Prostate gland (tissue), 2 donors: ENCODE measurements around the gene SOX30.

Experiments used
- POLR2A ChIP-seq: fragments of 450-650 bp; IDR thresholded peaks from one replicate; pipeline ENCODE4 v1.6.1; 2016; ENCODE audit warnings: antibody characterized with exemption, mild to moderate bottlenecking
- TF ChIP-seq, protein P1 (sequence below), 4 experiments: fragments of 200-600 bp in 2 of 4; fragments of 450-650 bp in 2 of 4; sonication (generic) in 2 of 4; IDR thresholded peaks; 1 replicate in 3 of 4; 2 replicates in 1 of 4; pipeline ENCODE4 v1.5.1; 2016 to 2019; ENCODE audit warnings: antibody characterized with exemption in 4 of 4, mild to moderate bottlenecking in 2 of 4, moderate library complexity in 2 of 4

DNA sequence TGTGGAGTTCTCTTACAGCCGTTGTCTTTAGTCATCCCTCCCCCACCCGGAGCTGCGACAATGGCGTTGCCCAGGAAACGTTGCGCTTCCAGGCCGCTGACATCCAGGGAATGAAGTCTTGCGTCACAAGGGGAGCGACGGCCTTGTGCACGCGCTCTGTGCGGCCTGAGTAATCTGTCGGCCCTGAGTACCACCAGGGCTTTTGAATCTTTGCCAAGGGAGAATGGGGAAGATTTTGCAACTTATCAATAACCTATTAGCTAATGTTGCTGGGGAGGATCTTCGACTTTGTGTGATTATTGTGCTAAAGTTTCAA lies at the start of gene SOX30:
- no peak for TF ChIP-seq POLR2A
- TF ChIP-seq, protein P1, sequence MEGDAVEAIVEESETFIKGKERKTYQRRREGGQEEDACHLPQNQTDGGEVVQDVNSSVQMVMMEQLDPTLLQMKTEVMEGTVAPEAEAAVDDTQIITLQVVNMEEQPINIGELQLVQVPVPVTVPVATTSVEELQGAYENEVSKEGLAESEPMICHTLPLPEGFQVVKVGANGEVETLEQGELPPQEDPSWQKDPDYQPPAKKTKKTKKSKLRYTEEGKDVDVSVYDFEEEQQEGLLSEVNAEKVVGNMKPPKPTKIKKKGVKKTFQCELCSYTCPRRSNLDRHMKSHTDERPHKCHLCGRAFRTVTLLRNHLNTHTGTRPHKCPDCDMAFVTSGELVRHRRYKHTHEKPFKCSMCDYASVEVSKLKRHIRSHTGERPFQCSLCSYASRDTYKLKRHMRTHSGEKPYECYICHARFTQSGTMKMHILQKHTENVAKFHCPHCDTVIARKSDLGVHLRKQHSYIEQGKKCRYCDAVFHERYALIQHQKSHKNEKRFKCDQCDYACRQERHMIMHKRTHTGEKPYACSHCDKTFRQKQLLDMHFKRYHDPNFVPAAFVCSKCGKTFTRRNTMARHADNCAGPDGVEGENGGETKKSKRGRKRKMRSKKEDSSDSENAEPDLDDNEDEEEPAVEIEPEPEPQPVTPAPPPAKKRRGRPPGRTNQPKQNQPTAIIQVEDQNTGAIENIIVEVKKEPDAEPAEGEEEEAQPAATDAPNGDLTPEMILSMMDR (IDR thresholded peaks at IDR 0.05): no peak
